ENCODE results near the gene SLC25A47.
A peak's percentile ranks its signal among the peaks of the same experiment; 100 is the strongest.
"Not testable (repeated sequence)": the region's sequence is repeated elsewhere in the genome, so short reads cannot be mapped to it uniquely, and the experiment has no call there.

SLC25A47 gene

DNA sequence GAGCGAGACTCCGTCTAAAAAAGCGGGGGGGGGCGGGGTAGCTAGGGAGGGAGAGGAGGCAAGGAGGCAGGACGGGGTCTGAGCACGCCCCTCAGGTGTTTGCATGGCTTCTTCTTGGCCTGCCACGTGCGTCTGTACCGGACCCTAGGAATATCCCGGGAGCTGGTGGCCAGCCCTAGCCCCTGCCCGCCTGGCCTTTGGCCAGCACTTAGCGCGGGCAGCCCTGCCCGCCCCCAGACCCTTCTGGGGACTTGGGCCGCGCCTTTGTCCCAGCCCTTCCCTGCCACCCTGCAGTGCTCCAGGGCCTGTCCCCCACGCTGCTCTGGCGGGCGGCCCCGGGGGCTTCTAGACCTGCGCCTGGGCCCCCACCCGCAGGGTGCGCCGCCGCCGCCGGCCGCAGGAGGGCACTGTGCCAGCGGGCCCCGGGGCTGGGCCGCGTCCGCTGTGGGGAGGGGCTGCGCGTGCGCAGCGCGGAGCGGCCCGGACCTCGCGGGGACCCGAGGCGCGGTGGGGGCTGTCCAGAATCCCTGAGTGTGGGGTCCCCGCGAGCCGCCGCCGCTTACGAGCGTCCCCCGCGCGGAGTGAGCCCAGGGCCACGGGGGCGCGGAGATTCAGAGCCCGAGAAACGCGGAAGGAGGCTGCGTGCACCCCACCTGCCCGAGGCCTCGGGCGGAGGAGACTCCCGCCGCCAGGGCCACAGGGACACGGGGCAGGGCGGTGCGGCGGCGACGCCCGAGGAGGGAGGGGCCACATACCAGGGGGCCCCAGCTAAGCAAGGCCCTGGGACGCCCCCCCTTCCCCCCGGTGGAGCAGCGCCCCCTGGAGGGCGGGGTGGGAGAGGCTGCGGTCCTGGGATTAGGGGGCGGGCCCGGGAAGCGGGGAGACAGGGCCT is 37.9 kb upstream of the SLC25A47 start:
- no peak for TF ChIP-seq JUND (IDR thresholded peaks at IDR 0.05; ENCODE audit: low read depth)
- in situ Hi-C loops (cut with HindIII; ENCODE audit: low pct_unique_long_range_greater_than_20kb, low sequenced_read_pairs), result no loop called here
- DNase-seq (ENCODE audit: low read depth in 1 of 2, low spot score in 1 of 2), result peak; percentile 76 to 89

- no peak for DNase-seq (ENCODE audit: low read depth in 1 of 2, low spot score in 1 of 2)
- in situ Hi-C loops (cut with HindIII; ENCODE audit: low pct_unique_long_range_greater_than_20kb, low sequenced_read_pairs), result no loop called here
- TF ChIP-seq JUND (IDR thresholded peaks at IDR 0.05; ENCODE audit: low read depth), result no peak
Measured at GRCh38 chr14:100285913-100286400, 37.2 kb upstream of the SLC25A47 start.

DNA sequence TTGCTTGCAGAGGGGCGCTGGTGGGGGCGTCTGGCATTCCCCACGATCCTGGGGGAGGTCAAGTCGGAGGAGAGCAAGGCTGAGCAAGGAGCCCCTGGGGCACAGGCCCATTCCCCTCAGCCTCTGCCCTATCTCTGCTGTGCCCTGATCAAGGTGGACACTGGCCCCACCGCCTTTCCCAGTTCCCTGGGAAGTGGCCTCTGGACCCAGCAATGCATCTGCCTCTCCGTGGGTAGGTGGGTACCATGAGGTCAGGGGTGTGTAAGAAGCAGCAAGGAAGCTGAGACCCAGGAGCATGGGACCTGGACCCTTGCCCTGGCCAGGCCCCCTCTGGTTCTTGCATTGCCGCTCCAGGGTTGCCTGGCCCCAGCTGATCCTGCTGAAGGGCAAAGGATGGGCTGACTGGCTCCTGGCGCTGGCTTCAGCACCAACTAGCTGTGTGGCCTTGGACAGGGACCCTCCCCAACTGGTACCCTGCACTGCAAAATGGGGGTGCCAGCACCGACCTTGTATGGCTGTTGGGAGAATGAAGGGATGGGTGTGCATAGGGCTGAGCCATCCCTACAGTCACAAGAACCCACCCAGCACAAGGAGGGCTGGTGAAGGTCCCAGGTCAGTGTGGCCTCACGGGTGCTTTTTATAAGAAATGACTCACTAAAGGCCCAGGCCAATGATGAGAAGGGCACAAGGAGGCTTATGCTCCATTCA is 36.5 kb upstream of the SLC25A47 start:
- in situ Hi-C loops (cut with HindIII; ENCODE audit: low pct_unique_long_range_greater_than_20kb, low sequenced_read_pairs), result no loop called here
- DNase-seq (ENCODE audit: low read depth in 1 of 2, low spot score in 1 of 2), result no peak
- no peak for TF ChIP-seq JUND (IDR thresholded peaks at IDR 0.05; ENCODE audit: low read depth)

DNA sequence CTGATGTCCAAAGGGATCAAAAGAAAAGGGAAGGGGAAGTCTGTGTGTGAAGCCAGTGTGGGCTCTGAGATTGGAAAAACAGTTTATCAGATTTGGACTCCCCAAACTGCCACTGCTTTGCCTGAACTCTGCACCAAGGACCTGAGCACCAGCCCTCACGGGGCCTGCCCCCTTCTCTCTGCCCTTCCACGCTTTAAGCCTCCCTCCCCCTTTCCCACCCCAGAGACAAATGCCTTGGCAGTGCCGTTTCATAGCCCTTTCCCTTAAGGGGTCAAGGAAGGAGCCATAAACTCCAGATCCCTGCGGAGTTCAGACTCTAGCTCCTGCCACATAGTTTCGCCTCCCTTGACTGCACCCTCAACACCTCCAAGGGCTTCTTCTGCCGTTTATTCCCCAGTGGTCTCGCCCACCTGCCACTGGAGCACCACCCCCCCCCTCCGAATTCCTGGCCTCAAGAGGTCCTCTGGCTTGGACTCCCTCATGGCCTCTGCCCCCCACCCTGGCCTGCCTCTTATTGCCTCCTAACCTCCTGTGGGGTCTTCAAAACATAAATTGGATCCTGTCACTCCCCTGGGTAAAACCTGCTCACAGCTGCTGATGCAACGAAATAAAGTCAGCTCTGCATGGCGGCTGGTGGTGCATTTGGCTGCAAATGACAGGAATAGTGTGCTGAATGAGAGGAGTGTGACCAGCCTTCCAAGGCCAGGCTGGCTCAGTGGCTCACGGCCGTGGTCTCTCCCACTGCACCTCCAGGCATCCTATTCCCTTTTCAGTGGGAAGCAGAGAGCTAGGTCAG is 35.7 kb upstream of the SLC25A47 start:
- no peak for DNase-seq (ENCODE audit: low read depth in 1 of 2, low spot score in 1 of 2)
- in situ Hi-C loops (cut with HindIII; ENCODE audit: low pct_unique_long_range_greater_than_20kb, low sequenced_read_pairs), result no loop called here
- no peak for TF ChIP-seq JUND (IDR thresholded peaks at IDR 0.05; ENCODE audit: low read depth)

DNA sequence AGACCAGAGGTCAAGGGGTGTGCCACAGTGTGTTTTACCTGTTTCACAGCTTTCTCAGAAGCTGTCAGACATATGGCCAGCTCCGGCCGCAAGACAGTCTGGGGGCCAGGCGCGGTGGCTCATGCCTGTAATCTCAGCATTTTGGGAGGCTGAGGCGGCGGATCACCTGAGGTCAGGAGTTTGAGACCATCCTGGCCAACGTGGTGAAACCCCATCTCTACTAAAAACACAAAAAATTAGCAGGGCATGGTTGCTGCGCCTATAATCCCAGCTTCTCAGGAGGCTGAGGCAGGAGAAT is 35.2 kb upstream of the SLC25A47 start:
- in situ Hi-C loops (cut with HindIII; ENCODE audit: low pct_unique_long_range_greater_than_20kb, low sequenced_read_pairs), result not testable (repeated sequence)

GRCh38 chr14:100288382-100289185 is 34.6 kb upstream of the SLC25A47 start:
- TF ChIP-seq JUND (IDR thresholded peaks at IDR 0.05; ENCODE audit: low read depth), result no peak
- DNase-seq (ENCODE audit: low read depth in 1 of 2, low spot score in 1 of 2), result no peak
- in situ Hi-C loops (cut with HindIII; ENCODE audit: low pct_unique_long_range_greater_than_20kb, low sequenced_read_pairs), result no loop called here

More for the DNA sequence above, 35.2 kb upstream of the SLC25A47 start:
- not testable (repeated sequence) for DNase-seq (ENCODE audit: low read depth in 1 of 2, low spot score in 1 of 2)

GRCh38 chr14:100289916-100290606 is 33.1 kb upstream of the SLC25A47 start:
- no peak for DNase-seq (ENCODE audit: low read depth in 1 of 2, low spot score in 1 of 2)
- TF ChIP-seq JUND (IDR thresholded peaks at IDR 0.05; ENCODE audit: low read depth), result no peak
- in situ Hi-C loops (cut with HindIII; ENCODE audit: low pct_unique_long_range_greater_than_20kb, low sequenced_read_pairs), result no loop called here

DNA sequence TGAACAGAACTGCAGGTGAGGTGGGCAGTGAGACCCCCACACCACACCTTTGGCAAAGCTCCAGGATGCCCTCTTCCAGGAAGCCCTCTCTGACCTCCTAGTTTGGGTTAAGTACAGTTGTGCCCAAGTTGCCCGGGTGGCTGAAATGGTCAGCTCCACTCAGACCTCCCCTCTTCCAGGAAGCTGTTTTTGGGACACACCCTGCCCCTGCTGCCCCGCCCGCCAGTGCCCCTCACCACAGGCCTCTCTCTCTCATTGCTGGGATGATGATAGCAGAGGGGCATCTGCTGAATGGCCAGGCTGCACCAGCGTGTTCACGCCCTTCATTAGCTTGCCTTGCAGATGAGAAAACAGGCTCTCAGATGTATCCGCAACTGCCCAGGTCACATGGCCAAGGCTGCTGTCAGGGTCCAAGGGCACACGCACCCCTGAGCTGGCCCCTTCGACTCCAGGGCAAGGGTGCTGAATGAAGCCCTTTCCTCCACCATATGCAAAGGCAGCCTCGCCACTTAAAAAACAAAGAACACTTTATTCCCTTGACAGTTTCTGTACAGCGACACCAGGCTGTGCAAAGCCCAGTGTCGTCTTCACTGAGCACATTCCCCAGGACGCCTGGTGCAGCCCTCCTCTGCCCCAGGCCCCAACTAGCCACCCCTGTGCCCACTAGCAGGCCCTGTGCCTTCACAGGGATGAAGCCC is 32.4 kb upstream of the SLC25A47 start:
- DNase-seq (ENCODE audit: low read depth in 1 of 2, low spot score in 1 of 2), result no peak
- no peak for TF ChIP-seq JUND (IDR thresholded peaks at IDR 0.05; ENCODE audit: low read depth)
- in situ Hi-C loops (cut with HindIII; ENCODE audit: low pct_unique_long_range_greater_than_20kb, low sequenced_read_pairs), result no loop called here

GRCh38 chr14:100291305-100292075 is 31.6 kb upstream of the SLC25A47 start:
- in situ Hi-C loops (cut with HindIII; ENCODE audit: low pct_unique_long_range_greater_than_20kb, low sequenced_read_pairs), result no loop called here
- no peak for DNase-seq (ENCODE audit: low read depth in 1 of 2, low spot score in 1 of 2)
- no peak for TF ChIP-seq JUND (IDR thresholded peaks at IDR 0.05; ENCODE audit: low read depth)

- TF ChIP-seq JUND (IDR thresholded peaks at IDR 0.05; ENCODE audit: low read depth), result no peak
- in situ Hi-C loops (cut with HindIII; ENCODE audit: low pct_unique_long_range_greater_than_20kb, low sequenced_read_pairs), result no loop called here
Measured at GRCh38 chr14:100292301-100292775, 30.8 kb upstream of the SLC25A47 start.

More at GRCh38 chr14:100292301-100292775, 30.8 kb upstream of the SLC25A47 start:
- no peak for DNase-seq (ENCODE audit: low read depth in 1 of 2, low spot score in 1 of 2)
